ENCODE data around the gene LMX1A.

The LMX1A gene

GRCh38 chr1:165395478-165395877, 39.0 kb upstream of the LMX1A start:
- intact Hi-C loops (cut with DNase I; ENCODE audit: low total_unique reads), result no loop called here
- DNase-seq, result no peak
- no peak overlapping the region for H3K27ac ChIP-seq
- no peaks in the 10 kb centered on the region for H3K27me3 ChIP-seq
- no peak overlapping the region for H3K4me3 ChIP-seq
- no peak for TF ChIP-seq CTCF (IDR thresholded peaks at IDR 0.05)
- H3K36me3 ChIP-seq, result no peaks in the 10 kb centered on the region
- H3K4me1 ChIP-seq, result peaks cover 0 to 7% (median 2%) of the 10 kb centered on the region in 4 donors
- no peaks in the 10 kb centered on the region for H3K9me3 ChIP-seq

GRCh38 chr1:165392634-165393571, 36.4 kb upstream of the LMX1A start:
- intact Hi-C loops (cut with DNase I; ENCODE audit: low total_unique reads), result loop anchor here (1.0 kb wide), 1 partner anchor 199 kb away; no protein-coding TSS in a partner anchor
- peak; percentile 91 to 92 for DNase-seq
- peak; percentile 90 to 93 for TF ChIP-seq CTCF (IDR thresholded peaks at IDR 0.05)
- no peaks in the 10 kb centered on the region for H3K9me3 ChIP-seq
- no peaks in the 10 kb centered on the region for H3K36me3 ChIP-seq
- H3K27ac ChIP-seq, result no peak overlapping the region
- peaks cover 0 to 15% of the 10 kb centered on the region in 2 donors for H3K27me3 ChIP-seq
- H3K4me1 ChIP-seq, result peaks cover 0 to 7% (median 2%) of the 10 kb centered on the region in 4 donors
- peak overlapping the region in 1 of 2 donors; percentile 8 for H3K4me3 ChIP-seq

- TF ChIP-seq CTCF (IDR thresholded peaks at IDR 0.05), result no peak
- H3K27ac ChIP-seq, result no peak overlapping the region
- no peaks in the 10 kb centered on the region for H3K9me3 ChIP-seq
- H3K27me3 ChIP-seq, result peaks cover 0 to 15% of the 10 kb centered on the region in 2 donors
- H3K4me1 ChIP-seq, result peaks cover 0 to 7% (median 2%) of the 10 kb centered on the region in 4 donors
- intact Hi-C loops (cut with DNase I; ENCODE audit: low total_unique reads), result loop anchor here (5.0 kb wide), 1 partner anchor 523 kb away; no protein-coding TSS in a partner anchor
- H3K4me3 ChIP-seq, result no peak overlapping the region
- H3K36me3 ChIP-seq, result no peaks in the 10 kb centered on the region
- DNase-seq, result no peak
Measured at GRCh38 chr1:165389609-165390008, 33.1 kb upstream of the LMX1A start.

GRCh38 chr1:165387961-165388360, 31.4 kb upstream of the LMX1A start:
- peaks cover 0 to 12% (median 8%) of the 10 kb centered on the region in 4 donors for H3K4me1 ChIP-seq
- no peak for DNase-seq
- TF ChIP-seq CTCF (IDR thresholded peaks at IDR 0.05), result no peak
- H3K36me3 ChIP-seq, result no peaks in the 10 kb centered on the region
- H3K27me3 ChIP-seq, result peaks cover 0 to 15% of the 10 kb centered on the region in 2 donors
- no peak overlapping the region for H3K4me3 ChIP-seq
- H3K27ac ChIP-seq, result no peak overlapping the region
- no peaks in the 10 kb centered on the region for H3K9me3 ChIP-seq
- intact Hi-C loops (cut with DNase I; ENCODE audit: low total_unique reads), result loop anchor here (5.0 kb wide), 1 partner anchor 524 kb away; no protein-coding TSS in a partner anchor

GRCh38 chr1:165387505-165387904, 31.0 kb upstream of the LMX1A start:
- H3K4me3 ChIP-seq, result no peak overlapping the region
- TF ChIP-seq CTCF (IDR thresholded peaks at IDR 0.05), result no peak
- H3K27me3 ChIP-seq, result peaks cover 0 to 15% of the 10 kb centered on the region in 2 donors
- intact Hi-C loops (cut with DNase I; ENCODE audit: low total_unique reads), result loop anchor here (5.0 kb wide), 1 partner anchor 525 kb away; no protein-coding TSS in a partner anchor
- no peaks in the 10 kb centered on the region for H3K36me3 ChIP-seq
- H3K27ac ChIP-seq, result no peak overlapping the region
- no peaks in the 10 kb centered on the region for H3K9me3 ChIP-seq
- H3K4me1 ChIP-seq, result peaks cover 0 to 17% (median 10%) of the 10 kb centered on the region in 4 donors
- no peak for DNase-seq
